A549 (cell line): Measurements from ENCODE around the gene TAS2R3. TPM values are rescaled to one million over a fixed set of nuclear protein-coding genes. Genes with fewer than 3 reads are reported as not detected.

Experiments
- polyA plus RNA-seq, 4 experiments: library from polyadenylated mRNA; depleted of rRNA in 3 of 4; stranded (reverse); fragments of >200 nt; fragmentation: RNase III in 1 of 4; extraction: RNeasy Plus Mini Kit Qiagen cat#74134 plus additional on column Dnase treatment in 1 of 4; gene quantifications; 2 replicates in 3 of 4; 3 replicates in 1 of 4; pipeline ENCODE4 v1.2.3, GENCODE V29; 2011 to 2017
- small RNA-seq, 6 experiments: library from RNA; depleted of rRNA; stranded (forward); fragments of <200 nt; gene quantifications; one replicate each; pipeline ENCODE3, GENCODE V24; 2012

The TAS2R3 gene
- polyA plus RNA-seq, 2 of the 4 experiments (the other 2 are of a cell fraction): 0.36 TPM; not detected in 1

Small RNA genes within 50 kb of the gene (small RNA-seq; reads per million reads assigned to genes)
- 0 reads per million in 6 experiments for gene RNU1-82P

Other genes starting within 250 kb of the TAS2R3 start
- gene AGK, start 212.7 kb upstream of the TAS2R3 start, polyA plus RNA-seq (2011; rRNA removed): 60.8 and 63.5 TPM in 2 replicates
- 29.6 to 36.2 TPM (median 30.4 TPM) in 3 replicates for gene AGK, start 212.7 kb upstream of the TAS2R3 start, polyA plus RNA-seq (2017; fragmentation: RNase III; extraction: RNeasy Plus Mini Kit Qiagen cat#74134 plus additional on column Dnase treatment)
- 11.5 and 16.5 TPM in 2 replicates for gene DENND11, start 61.9 kb upstream of the TAS2R3 start, polyA plus RNA-seq (2011; rRNA removed)
- gene DENND11, start 61.9 kb upstream of the TAS2R3 start, polyA plus RNA-seq (2017; fragmentation: RNase III; extraction: RNeasy Plus Mini Kit Qiagen cat#74134 plus additional on column Dnase treatment): 7.1 to 7.6 TPM (median 7.5 TPM) in 3 replicates
- not detected in 2 replicates for gene WEE2, start 55.7 kb upstream of the TAS2R3 start, polyA plus RNA-seq (2011; rRNA removed)
- gene WEE2, start 55.7 kb upstream of the TAS2R3 start, polyA plus RNA-seq (2017; fragmentation: RNase III; extraction: RNeasy Plus Mini Kit Qiagen cat#74134 plus additional on column Dnase treatment): not detected in 3 replicates
- 237 and 368 TPM in 2 replicates for gene SSBP1, start 25.7 kb upstream of the TAS2R3 start, polyA plus RNA-seq (2011; rRNA removed)
- gene SSBP1, start 25.7 kb upstream of the TAS2R3 start, polyA plus RNA-seq (2017; fragmentation: RNase III; extraction: RNeasy Plus Mini Kit Qiagen cat#74134 plus additional on column Dnase treatment): 430 to 464 TPM (median 453 TPM) in 3 replicates
- 1.0 and 1.1 TPM in 2 replicates for gene TAS2R4, start 12.6 kb downstream of the TAS2R3 start, polyA plus RNA-seq (2011; rRNA removed)
- 0.21 to 0.30 TPM (median 0.22 TPM) in 3 replicates for gene TAS2R4, start 12.6 kb downstream of the TAS2R3 start, polyA plus RNA-seq (2017; fragmentation: RNase III; extraction: RNeasy Plus Mini Kit Qiagen cat#74134 plus additional on column Dnase treatment)
- gene TAS2R5, start 26.1 kb downstream of the TAS2R3 start, polyA plus RNA-seq (2011; rRNA removed): 1.8 and 2.6 TPM in 2 replicates
- 0.61 to 1.4 TPM (median 0.79 TPM) in 3 replicates for gene TAS2R5, start 26.1 kb downstream of the TAS2R3 start, polyA plus RNA-seq (2017; fragmentation: RNase III; extraction: RNeasy Plus Mini Kit Qiagen cat#74134 plus additional on column Dnase treatment)
- not detected in 2 replicates for gene PRSS37, start 77.4 kb downstream of the TAS2R3 start, polyA plus RNA-seq (2011; rRNA removed)
- gene PRSS37, start 77.4 kb downstream of the TAS2R3 start, polyA plus RNA-seq (2017; fragmentation: RNase III; extraction: RNeasy Plus Mini Kit Qiagen cat#74134 plus additional on column Dnase treatment): not detected in 3 replicates
- not detected in 2 replicates for gene OR9A4, start 152.3 kb downstream of the TAS2R3 start, polyA plus RNA-seq (2011; rRNA removed)
- not detected in 3 replicates for gene OR9A4, start 152.3 kb downstream of the TAS2R3 start, polyA plus RNA-seq (2017; fragmentation: RNase III; extraction: RNeasy Plus Mini Kit Qiagen cat#74134 plus additional on column Dnase treatment)
- gene CLEC5A, start 182.9 kb downstream of the TAS2R3 start, polyA plus RNA-seq (2011; rRNA removed): not detected in 2 replicates
- gene CLEC5A, start 182.9 kb downstream of the TAS2R3 start, polyA plus RNA-seq (2017; fragmentation: RNase III; extraction: RNeasy Plus Mini Kit Qiagen cat#74134 plus additional on column Dnase treatment): not detected in 3 replicates
- not detected in 2 replicates for gene TAS2R38, start 209.7 kb downstream of the TAS2R3 start, polyA plus RNA-seq (2011; rRNA removed)
- not detected in 3 replicates for gene TAS2R38, start 209.7 kb downstream of the TAS2R3 start, polyA plus RNA-seq (2017; fragmentation: RNase III; extraction: RNeasy Plus Mini Kit Qiagen cat#74134 plus additional on column Dnase treatment)
- gene MGAM, start 231.8 kb downstream of the TAS2R3 start, polyA plus RNA-seq (2011; rRNA removed): 1.5 and 1.8 TPM in 2 replicates
- 0.30 to 0.51 TPM (median 0.41 TPM) in 3 replicates for gene MGAM, start 231.8 kb downstream of the TAS2R3 start, polyA plus RNA-seq (2017; fragmentation: RNase III; extraction: RNeasy Plus Mini Kit Qiagen cat#74134 plus additional on column Dnase treatment)